ENCODE results near the gene NEAT1.

DNA sequence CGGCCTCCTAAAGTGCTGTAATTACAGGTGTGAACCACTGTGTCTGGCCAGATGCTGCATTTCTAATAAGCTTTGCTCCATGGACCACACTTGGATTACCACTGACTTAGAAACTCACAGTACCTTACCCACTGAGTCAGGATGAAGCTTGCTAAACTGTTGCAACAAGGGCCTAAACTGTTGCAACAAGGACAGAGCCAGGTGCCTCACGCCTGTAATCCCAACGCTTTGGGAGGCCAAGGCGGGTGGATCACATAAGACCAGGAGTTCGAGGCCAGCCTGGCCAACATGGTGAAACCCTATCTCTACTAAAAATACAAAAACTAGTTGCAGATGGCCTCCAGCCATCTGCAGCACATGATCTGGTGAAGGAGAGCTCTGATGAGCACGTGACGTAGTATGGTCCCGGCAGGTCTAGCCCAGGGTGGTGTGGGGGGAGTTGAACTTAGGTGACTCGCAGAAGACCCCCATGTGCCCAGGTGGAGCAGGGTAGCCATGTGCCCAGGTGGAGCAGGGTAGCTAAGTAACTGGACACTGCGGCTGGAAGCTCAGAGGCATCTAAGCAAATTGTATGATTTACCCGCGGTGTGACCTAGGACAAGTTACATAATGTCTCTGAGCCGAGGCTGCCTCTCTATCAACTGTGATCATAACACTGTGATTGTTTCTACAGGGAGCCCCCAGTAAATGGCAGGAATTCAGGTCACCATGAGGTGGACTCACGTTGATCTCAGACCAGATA is 48.6 kb upstream of the NEAT1 start:
- TF ChIP-seq EZH2phosphoT487 (IDR thresholded peaks at IDR 0.05; ENCODE audit: insufficient read depth, low read depth) (no peak), EZH2 (IDR thresholded peaks at IDR 0.05; ENCODE audit: insufficient read depth, poor library complexity, severe bottlenecking) (no peak)
